Measurements from ENCODE around the gene CALN1.

CALN1 gene

DNA sequence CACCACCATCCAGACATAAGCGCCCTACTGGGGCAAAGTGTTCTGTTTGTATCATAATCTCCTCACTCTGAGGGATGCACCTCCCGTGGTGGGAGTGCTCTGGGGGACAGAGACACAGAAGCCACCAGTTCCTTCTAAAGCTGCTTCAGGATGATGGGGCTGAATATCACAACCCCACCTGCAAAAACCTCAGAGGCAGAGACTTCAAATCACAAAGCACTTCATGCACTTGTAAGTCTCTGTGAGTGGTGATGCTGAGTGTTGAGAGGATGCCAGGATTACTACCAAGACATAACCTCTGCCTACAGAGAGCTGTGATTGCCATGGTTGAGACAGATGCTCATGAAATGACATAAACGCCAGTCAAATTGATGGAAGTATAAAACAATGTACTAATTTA lies 255.5 kb downstream of the CALN1 start:
- no peak for DNase-seq (ENCODE audit: low read depth)
- TF ChIP-seq, protein P1, sequence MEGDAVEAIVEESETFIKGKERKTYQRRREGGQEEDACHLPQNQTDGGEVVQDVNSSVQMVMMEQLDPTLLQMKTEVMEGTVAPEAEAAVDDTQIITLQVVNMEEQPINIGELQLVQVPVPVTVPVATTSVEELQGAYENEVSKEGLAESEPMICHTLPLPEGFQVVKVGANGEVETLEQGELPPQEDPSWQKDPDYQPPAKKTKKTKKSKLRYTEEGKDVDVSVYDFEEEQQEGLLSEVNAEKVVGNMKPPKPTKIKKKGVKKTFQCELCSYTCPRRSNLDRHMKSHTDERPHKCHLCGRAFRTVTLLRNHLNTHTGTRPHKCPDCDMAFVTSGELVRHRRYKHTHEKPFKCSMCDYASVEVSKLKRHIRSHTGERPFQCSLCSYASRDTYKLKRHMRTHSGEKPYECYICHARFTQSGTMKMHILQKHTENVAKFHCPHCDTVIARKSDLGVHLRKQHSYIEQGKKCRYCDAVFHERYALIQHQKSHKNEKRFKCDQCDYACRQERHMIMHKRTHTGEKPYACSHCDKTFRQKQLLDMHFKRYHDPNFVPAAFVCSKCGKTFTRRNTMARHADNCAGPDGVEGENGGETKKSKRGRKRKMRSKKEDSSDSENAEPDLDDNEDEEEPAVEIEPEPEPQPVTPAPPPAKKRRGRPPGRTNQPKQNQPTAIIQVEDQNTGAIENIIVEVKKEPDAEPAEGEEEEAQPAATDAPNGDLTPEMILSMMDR (IDR thresholded peaks at IDR 0.05; ENCODE audit: low read depth, low read length, missing control alignments): no peak
- in situ Hi-C loops (cut with HindIII; ENCODE audit: low sequenced_read_pairs): no loop called here
- no peak overlapping the region for H3K4me3 ChIP-seq (ENCODE audit: low read depth, low read length)

- in situ Hi-C loops (cut with HindIII; ENCODE audit: low sequenced_read_pairs): no loop called here
- TF ChIP-seq, protein P1 (IDR thresholded peaks at IDR 0.05; ENCODE audit: low read depth, low read length, missing control alignments): no peak
- no peak for DNase-seq (ENCODE audit: low read depth)
- no peak overlapping the region for H3K4me3 ChIP-seq (ENCODE audit: low read depth, low read length)
These were observed 259.0 kb downstream of the CALN1 start for GRCh38 chr7:72153132-72153512.

DNA sequence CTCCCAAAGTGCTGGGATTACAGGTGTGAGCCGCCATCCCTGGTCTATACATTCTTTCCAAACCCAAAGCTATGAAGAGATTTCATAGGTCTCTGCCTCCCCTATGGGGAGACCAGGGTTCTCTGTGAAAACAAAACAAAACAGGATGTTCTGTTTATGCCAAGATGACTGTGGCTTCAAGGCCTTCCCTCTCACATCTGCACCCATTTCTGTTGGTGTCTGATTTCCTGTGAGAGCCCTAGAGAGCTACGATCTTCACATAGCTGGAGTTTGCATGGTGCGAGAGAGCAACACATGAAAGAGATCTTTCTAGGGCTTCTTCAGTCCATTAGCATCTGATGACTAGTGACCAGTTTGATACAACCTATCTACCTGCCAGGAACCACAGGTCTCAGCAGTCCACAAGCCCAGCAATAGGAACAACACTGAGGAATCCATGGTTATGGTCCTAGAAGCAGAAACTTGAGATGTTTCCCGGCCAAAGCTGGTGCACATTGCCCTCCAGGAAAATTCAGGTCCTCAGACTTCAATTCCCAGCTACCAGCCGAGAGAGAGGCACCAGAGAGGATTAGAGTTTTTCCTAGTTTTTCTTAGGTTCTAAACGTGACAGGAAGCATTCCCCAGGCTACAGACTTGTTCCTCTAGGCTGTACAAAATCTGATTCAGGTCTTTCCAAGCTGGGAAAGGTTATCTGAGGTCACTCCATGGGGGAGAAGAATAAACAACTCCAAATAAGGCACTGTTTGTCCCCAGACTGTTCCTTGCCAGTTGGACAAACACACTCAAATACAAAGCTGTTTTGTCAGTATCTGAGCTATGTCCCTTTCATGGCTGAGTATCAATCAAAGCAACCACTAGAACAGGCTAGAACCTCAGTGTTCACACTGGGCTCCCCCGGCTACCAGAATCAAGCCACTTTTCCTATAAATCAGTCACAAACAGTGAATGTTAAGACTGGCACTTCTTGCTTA lies 259.7 kb downstream of the CALN1 start:
- in situ Hi-C loops (cut with HindIII; ENCODE audit: low sequenced_read_pairs): no loop called here
- TF ChIP-seq, protein P1 (IDR thresholded peaks at IDR 0.05; ENCODE audit: low read depth, low read length, missing control alignments): no peak
- H3K4me3 ChIP-seq (ENCODE audit: low read depth, low read length): no peak overlapping the region
- no peak for DNase-seq (ENCODE audit: low read depth)

DNA sequence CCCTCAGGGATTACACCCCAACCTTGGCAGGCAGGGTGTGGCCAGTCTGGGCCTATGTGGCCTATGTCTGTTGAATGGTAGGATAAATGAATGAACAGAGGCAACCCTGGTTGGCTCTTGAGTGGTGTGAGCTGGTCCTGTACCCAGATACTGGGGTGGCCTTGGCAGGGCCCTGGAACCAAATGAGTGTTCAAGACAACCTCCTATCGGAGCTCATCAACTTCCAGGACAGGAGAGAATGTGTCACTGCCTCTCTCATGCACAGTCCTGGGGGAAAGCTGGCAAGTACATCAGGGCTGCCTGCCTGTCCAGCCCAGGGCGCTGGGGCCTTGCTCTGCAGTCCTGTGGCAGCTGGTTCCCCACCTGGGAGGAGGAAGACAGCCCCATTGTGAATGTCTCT lies 271.6 kb downstream of the CALN1 start:
- no peak for DNase-seq (ENCODE audit: low read depth)
- TF ChIP-seq, protein P1 (IDR thresholded peaks at IDR 0.05; ENCODE audit: low read depth, low read length, missing control alignments): no peak
- no peak overlapping the region for H3K4me3 ChIP-seq (ENCODE audit: low read depth, low read length)
- in situ Hi-C loops (cut with HindIII; ENCODE audit: low sequenced_read_pairs): no loop called here

DNA sequence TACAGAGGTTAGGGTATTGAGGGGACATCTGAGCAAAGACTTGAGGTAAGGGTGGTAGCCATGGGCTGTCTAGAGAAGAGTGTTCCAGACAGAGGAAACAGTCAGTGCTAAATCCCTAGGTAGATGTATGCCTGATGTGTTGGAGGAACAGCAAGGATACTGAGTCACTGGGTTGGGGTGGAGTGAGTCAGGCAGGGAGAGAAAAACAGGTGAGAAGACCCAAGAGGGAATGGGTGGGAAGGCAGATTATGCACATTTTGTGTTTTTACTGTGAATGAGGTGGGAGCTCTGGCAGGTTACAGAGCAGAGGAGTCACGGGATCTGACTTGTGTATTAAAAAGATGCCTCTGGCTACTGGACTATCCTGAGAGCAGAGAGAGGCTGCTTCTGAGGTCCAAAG lies 285.0 kb downstream of the CALN1 start:
- in situ Hi-C loops (cut with HindIII; ENCODE audit: low sequenced_read_pairs): no loop called here
- TF ChIP-seq, protein P1 (IDR thresholded peaks at IDR 0.05; ENCODE audit: low read depth, low read length, missing control alignments): no peak
- no peak overlapping the region for H3K4me3 ChIP-seq (ENCODE audit: low read depth, low read length)
- no peak for DNase-seq (ENCODE audit: low read depth)

- TF ChIP-seq, protein P1 (IDR thresholded peaks at IDR 0.05; ENCODE audit: low read depth, low read length, missing control alignments): no peak
- DNase-seq (ENCODE audit: low read depth): no peak
- in situ Hi-C loops (cut with HindIII; ENCODE audit: low sequenced_read_pairs): no loop called here
- no peak overlapping the region for H3K4me3 ChIP-seq (ENCODE audit: low read depth, low read length)
These were observed 288.2 kb downstream of the CALN1 start for GRCh38 chr7:72123913-72124312.

Data from astrocyte of the cerebellum (primary cell).